Astrocyte (in vitro differentiated cells and primary cell): ENCODE data around the gene PRM3. TPM values are rescaled to one million over a fixed set of nuclear protein-coding genes. Genes with fewer than 3 reads are reported as not detected.
A peak's percentile ranks its signal among the peaks of the same experiment; 100 is the strongest.

Experiments used
- DNase-seq: peaks from one replicate; pipeline ENCODE4 v3.0.0-alpha.2; 2010; ENCODE audit warnings: low read depth
- FAIRE-seq: peaks from 2 replicates; lab custom pipeline; 2011; peaks lifted over from hg19 to GRCh38; lab: Jason Lieb, UNC
- H2AFZ ChIP-seq: 2 replicates; pipeline ENCODE4 v1.6.0; 2012; ENCODE audit warnings: low read depth, low read length, inconsistent platforms
- H3K27ac ChIP-seq: 2 replicates; pipeline ENCODE4 v1.5.1; 2011; ENCODE audit warnings: low read depth, low read length, inconsistent platforms
- H3K27me3 ChIP-seq: 2 replicates; pipeline ENCODE4 v1.6.0; 2011; ENCODE audit warnings: low read length, inconsistent platforms; ENCODE audit not compliant: insufficient read depth
- H3K36me3 ChIP-seq: 2 replicates; pipeline ENCODE4 v1.5.1; 2011; ENCODE audit warnings: low read length, inconsistent platforms; ENCODE audit not compliant: insufficient read depth
- H3K4me1 ChIP-seq: 2 replicates; pipeline ENCODE4 v1.5.1; 2011; ENCODE audit warnings: low read length, inconsistent platforms; ENCODE audit not compliant: insufficient read depth
- H3K4me2 ChIP-seq: 2 replicates; pipeline ENCODE4 v1.6.0; 2012; ENCODE audit warnings: low read length, inconsistent platforms
- H3K4me3 ChIP-seq: 2 replicates; pipeline ENCODE4 v1.5.1; 2011; ENCODE audit warnings: low read depth, mild to moderate bottlenecking, low read length, inconsistent platforms; ENCODE audit not compliant: insufficient read depth
- H3K79me2 ChIP-seq: 2 replicates; pipeline ENCODE4 v1.6.0; 2012; ENCODE audit warnings: mild to moderate bottlenecking, low read length, inconsistent platforms; ENCODE audit not compliant: insufficient read depth
- H3K9ac ChIP-seq: 2 replicates; pipeline ENCODE4 v1.6.0; 2012; ENCODE audit warnings: mild to moderate bottlenecking, low read length, inconsistent platforms
- H3K9me3 ChIP-seq: 2 replicates; pipeline ENCODE4 v1.5.1; 2012; ENCODE audit warnings: low read depth, mild to moderate bottlenecking, low read length, inconsistent platforms; ENCODE audit not compliant: insufficient read depth
- H4K20me1 ChIP-seq: 2 replicates; pipeline ENCODE4 v1.6.0; 2012; ENCODE audit warnings: low read length, inconsistent platforms; ENCODE audit not compliant: insufficient read depth
- H3K27ac Mint-ChIP-seq: one replicate; pipeline ENCODE4 v1.8.0; 2021; ENCODE audit warnings: mild to moderate bottlenecking, mixed read lengths; ENCODE audit not compliant: unreplicated experiment
- H3K27me3 Mint-ChIP-seq: one replicate; pipeline ENCODE4 v1.8.0; 2021; ENCODE audit warnings: low read depth, mixed read lengths; ENCODE audit not compliant: unreplicated experiment
- H3K36me3 Mint-ChIP-seq: one replicate; pipeline ENCODE4 v1.8.0; 2021; ENCODE audit warnings: low read depth, mixed read lengths; ENCODE audit not compliant: unreplicated experiment
- H3K4me1 Mint-ChIP-seq: one replicate; pipeline ENCODE4 v1.8.0; 2021; ENCODE audit warnings: low read depth, mixed read lengths; ENCODE audit not compliant: unreplicated experiment
- H3K4me3 Mint-ChIP-seq: one replicate; pipeline ENCODE4 v1.8.0; 2021; ENCODE audit warnings: mild to moderate bottlenecking, moderate library complexity, mixed read lengths; ENCODE audit not compliant: unreplicated experiment
- H3K9me3 Mint-ChIP-seq: one replicate; pipeline ENCODE4 v1.8.0; 2021; ENCODE audit warnings: mild to moderate bottlenecking, mixed read lengths; ENCODE audit not compliant: unreplicated experiment
- CTCF ChIP-seq: IDR thresholded peaks from 2 replicates; pipeline ENCODE4 v1.5.1; 2011; ENCODE audit warnings: low read depth, mild to moderate bottlenecking, inconsistent platforms, low read length, moderate library complexity; ENCODE audit not compliant: insufficient read depth
- EZH2 ChIP-seq: IDR thresholded peaks from 2 replicates; pipeline ENCODE4 v1.6.1; 2012; ENCODE audit warnings: mild to moderate bottlenecking, low read length, inconsistent platforms; ENCODE audit not compliant: insufficient read depth
- total RNA-seq: library from RNA; stranded (reverse); gene quantifications from 2 replicates; pipeline ENCODE4 v1.2.1, GENCODE V29; 2021

The PRM3 gene
- total RNA-seq, 1 donor from 2014 or later: not detected

- Mint-ChIP-seq H3K27ac (no peak overlapping the region), H3K4me1 (peaks cover 11% of the 10 kb centered on the region), H3K36me3 (no peaks in the 10 kb centered on the region), H3K9me3 (no peaks in the 10 kb centered on the region), H3K4me3 (no peak overlapping the region), H3K27me3 (peaks cover 32% of the 10 kb centered on the region)
- H3K4me3 ChIP-seq: no peak overlapping the region
- H3K4me1 ChIP-seq: peaks cover 18% of the 10 kb centered on the region
- H2AFZ ChIP-seq: no peak overlapping the region
- peaks cover 16% of the 10 kb centered on the region for H4K20me1 ChIP-seq
- no peaks in the 10 kb centered on the region for H3K9me3 ChIP-seq
- peaks cover 18% of the 10 kb centered on the region for H3K79me2 ChIP-seq
- H3K36me3 ChIP-seq: no peaks in the 10 kb centered on the region
- no peaks in the 10 kb centered on the region for H3K27me3 ChIP-seq
- TF ChIP-seq CTCF: no peak
- no peak for TF ChIP-seq EZH2
- no peak overlapping the region for H3K27ac ChIP-seq
- no peak overlapping the region for H3K4me2 ChIP-seq
- no peak overlapping the region for H3K9ac ChIP-seq
- FAIRE-seq (no peak), DNase-seq (no peak)
Observed at GRCh38 chr16:11258553-11259492, 14.6 kb downstream of the PRM3 start.

GRCh38 chr16:11257131-11257938, 16.1 kb downstream of the PRM3 start:
- Mint-ChIP-seq H3K27me3 (peaks cover 21% of the 10 kb centered on the region), H3K36me3 (peaks cover 2% of the 10 kb centered on the region), H3K27ac (peak overlapping the region; percentile 96), H3K9me3 (no peaks in the 10 kb centered on the region), H3K4me1 (peaks cover 18% of the 10 kb centered on the region), H3K4me3 (peak overlapping the region; percentile 83)
- peak overlapping the region; percentile 89 for H3K4me2 ChIP-seq
- peaks cover 32% of the 10 kb centered on the region for H3K4me1 ChIP-seq
- TF ChIP-seq EZH2 (no peak), CTCF (peak; percentile 68)
- peaks cover 29% of the 10 kb centered on the region for H3K79me2 ChIP-seq
- no peak for FAIRE-seq
- H2AFZ ChIP-seq: peak overlapping the region; percentile 6
- peak overlapping the region; percentile 88 for H3K4me3 ChIP-seq
- peak overlapping the region; percentile 95 for H3K9ac ChIP-seq
- H3K27me3 ChIP-seq: no peaks in the 10 kb centered on the region
- DNase-seq: peak; percentile 57
- no peaks in the 10 kb centered on the region for H3K9me3 ChIP-seq
- H3K27ac ChIP-seq: peak overlapping the region; percentile 95
- H3K36me3 ChIP-seq: no peaks in the 10 kb centered on the region
- peaks cover 31% of the 10 kb centered on the region for H4K20me1 ChIP-seq
